LHCN-M2 (cell line): ENCODE measurements around the gene ADORA2B. TPM values are rescaled to one million over a fixed set of nuclear protein-coding genes. Genes with fewer than 3 reads are reported as not detected.
"Not testable (repeated sequence)": the region's sequence is repeated elsewhere in the genome, so short reads cannot be mapped to it uniquely, and the experiment has no call there.

ENCODE experiments used
- DNase-seq: peaks from one replicate; pipeline ENCODE4 v3.0.0-alpha.2; 2012; ENCODE audit warnings: low read depth
- polyA plus RNA-seq: library from polyadenylated mRNA; unstranded; fragments of >200 nt; gene quantifications from one replicate; pipeline ENCODE4 v1.2.1, GENCODE V29; 2012; ENCODE audit warnings: missing spikeins
- total RNA-seq: library from RNA; depleted of rRNA; stranded (reverse); fragments of >200 nt; gene quantifications from 2 replicates; pipeline ENCODE4 v1.2.3, GENCODE V29; 2014; rRNA removed

ADORA2B gene
- 27.8 and 31.2 TPM in 2 replicates for total RNA-seq
- 8.8 TPM for polyA plus RNA-seq

- DNase-seq = peak; percentile 79
These were observed at the start of gene ADORA2B for GRCh38 chr17:15944759-15945526. ADORA2B (plus strand) TSS chr17:15945130; CDS start chr17:15945249, 119 bp downstream.

GRCh38 chr17:15896277-15896676 lies 48.7 kb upstream of the ADORA2B start:
- DNase-seq = no peak

- no peak for DNase-seq
These were observed 48.1 kb upstream of the ADORA2B start for GRCh38 chr17:15896834-15897233.

- DNase-seq = not testable (repeated sequence)
These were observed 45.3 kb upstream of the ADORA2B start for GRCh38 chr17:15899596-15899995.

- DNase-seq = no peak
These were observed 44.1 kb upstream of the ADORA2B start for GRCh38 chr17:15900871-15901270.

GRCh38 chr17:15905236-15905635 lies 39.7 kb upstream of the ADORA2B start:
- DNase-seq = not testable (repeated sequence)

- no peak for DNase-seq
These were observed 37.6 kb upstream of the ADORA2B start for GRCh38 chr17:15907290-15907689.

GRCh38 chr17:15908378-15908777 lies 36.6 kb upstream of the ADORA2B start:
- DNase-seq = no peak

- no peak for DNase-seq
These were observed 35.4 kb upstream of the ADORA2B start for GRCh38 chr17:15909481-15909991.

GRCh38 chr17:15910791-15911190 lies 34.1 kb upstream of the ADORA2B start:
- peak; percentile 66 for DNase-seq

GRCh38 chr17:15911701-15912100 lies 33.2 kb upstream of the ADORA2B start:
- not testable (repeated sequence) for DNase-seq

- no peak for DNase-seq
These were observed 32.4 kb upstream of the ADORA2B start for GRCh38 chr17:15912416-15912955.

GRCh38 chr17:15913826-15914225 lies 31.1 kb upstream of the ADORA2B start:
- DNase-seq = no peak

- peak; percentile 65 for DNase-seq
These were observed 30.3 kb upstream of the ADORA2B start for GRCh38 chr17:15914400-15915170.

- no peak for DNase-seq
These were observed 29.0 kb upstream of the ADORA2B start for GRCh38 chr17:15915961-15916360.

GRCh38 chr17:15917021-15917437 lies 27.9 kb upstream of the ADORA2B start:
- no peak for DNase-seq

- DNase-seq = no peak
These were observed 27.4 kb upstream of the ADORA2B start for GRCh38 chr17:15917438-15918027.

GRCh38 chr17:15918261-15918660 lies 26.7 kb upstream of the ADORA2B start:
- no peak for DNase-seq

GRCh38 chr17:15918661-15919259 lies 26.2 kb upstream of the ADORA2B start:
- no peak for DNase-seq

GRCh38 chr17:15919466-15919865 lies 25.5 kb upstream of the ADORA2B start:
- no peak for DNase-seq

- DNase-seq = peak; percentile 86
These were observed 24.1 kb upstream of the ADORA2B start for GRCh38 chr17:15920758-15921239.
